Neuronal stem cell (in vitro differentiated cells): ENCODE data around the gene BCKDK.

Source experiments
- DNase-seq: peaks from one replicate; pipeline ENCODE4 v3.0.0-alpha.2; 2013; ENCODE audit warnings: low spot score
- H2AFZ ChIP-seq: one replicate; pipeline ENCODE4 v1.6.1; 2013; ENCODE audit warnings: mild to moderate bottlenecking, low read length, inconsistent platforms
- H2AK5ac ChIP-seq: 2 replicates; pipeline ENCODE4 v1.6.1; 2013; ENCODE audit warnings: low read depth, mild to moderate bottlenecking, inconsistent platforms, low read length, moderate library complexity, mixed read lengths
- H2BK120ac ChIP-seq: 2 replicates; pipeline ENCODE4 v1.6.1; 2013; ENCODE audit warnings: low read depth, mild to moderate bottlenecking, inconsistent platforms, low read length, moderate library complexity, mixed read lengths
- H2BK12ac ChIP-seq: one replicate; pipeline ENCODE4 v1.6.1; 2013; ENCODE audit warnings: low read length, inconsistent platforms
- H2BK15ac ChIP-seq: 2 replicates; pipeline ENCODE4 v1.6.1; 2013; ENCODE audit warnings: mild to moderate bottlenecking, low read length, inconsistent platforms, mixed read lengths
- H2BK5ac ChIP-seq: one replicate; pipeline ENCODE4 v1.6.1; 2013; ENCODE audit warnings: inconsistent platforms, mild to moderate bottlenecking, low read length, moderate library complexity
- H3K14ac ChIP-seq: one replicate; pipeline ENCODE4 v1.6.1; 2013; ENCODE audit warnings: low read length, inconsistent platforms
- H3K18ac ChIP-seq: 2 replicates; pipeline ENCODE4 v1.6.1; 2013; ENCODE audit warnings: low read length, inconsistent platforms
- H3K23ac ChIP-seq: 2 replicates; pipeline ENCODE4 v1.6.1; 2013; ENCODE audit warnings: low read depth, mild to moderate bottlenecking, mixed read lengths, low read length, inconsistent platforms; ENCODE audit not compliant: poor library complexity
- H3K27ac ChIP-seq: replicated peaks from 3 replicates; pipeline ENCODE4 v1.5.1; 2013; ENCODE audit warnings: low read length, inconsistent platforms
- H3K27me3 ChIP-seq, 3 experiments: 2 replicates each; pipeline ENCODE4 v1.6.1; 2013; ENCODE audit warnings: low read length in 3 of 3, mild to moderate bottlenecking in 2 of 3, inconsistent platforms in 1 of 3, low read depth in 1 of 3, mixed read lengths in 1 of 3, moderate library complexity in 1 of 3; ENCODE audit not compliant: control insufficient read depth in 3 of 3, insufficient read depth in 3 of 3
- H3K36me3 ChIP-seq, 2 donors: replicated peaks in 1 of 2; 2 replicates each; pipeline ENCODE4 v1.6.1; 2013; ENCODE audit warnings: low read length in 2 of 2; ENCODE audit not compliant: control insufficient read depth in 2 of 2, insufficient read depth in 2 of 2
- H3K4ac ChIP-seq: 2 replicates; pipeline ENCODE4 v1.6.1; 2013; ENCODE audit warnings: inconsistent platforms, mild to moderate bottlenecking, low read length, moderate library complexity
- H3K4me1 ChIP-seq, 2 donors: 1 replicate in 1 of 2; 2 replicates in 1 of 2; pipeline ENCODE4 v1.6.1; 2013; ENCODE audit warnings: low read length in 2 of 2, low read depth in 1 of 2; ENCODE audit not compliant: control insufficient read depth in 2 of 2, insufficient read depth in 1 of 2
- H3K4me2 ChIP-seq: one replicate; pipeline ENCODE4 v1.6.1; 2013; ENCODE audit warnings: mild to moderate bottlenecking, low read length, inconsistent platforms; ENCODE audit not compliant: insufficient read depth, poor library complexity, severe bottlenecking
- H3K4me3 ChIP-seq, 2 donors: 2 replicates each; pipeline ENCODE4 v1.5.1; 2013; ENCODE audit warnings: low read length in 2 of 2, mild to moderate bottlenecking in 2 of 2, inconsistent platforms in 1 of 2, moderate library complexity in 1 of 2
- H3K79me1 ChIP-seq: one replicate; pipeline ENCODE4 v1.6.1; 2013; ENCODE audit warnings: low read depth, mild to moderate bottlenecking, inconsistent platforms, low read length, moderate library complexity
- H3K9ac ChIP-seq: one replicate; pipeline ENCODE4 v1.6.1; 2013; ENCODE audit warnings: mild to moderate bottlenecking, low read depth, low read length, inconsistent platforms; ENCODE audit not compliant: poor library complexity
- H3K9me3 ChIP-seq, 2 donors: replicated peaks in 1 of 2; 2 replicates each; pipeline versions ENCODE3 to v1.6.1; 2013; ENCODE audit warnings: low read length in 2 of 2, mild to moderate bottlenecking in 2 of 2, inconsistent platforms in 1 of 2, low read depth in 1 of 2, mixed read lengths in 1 of 2, moderate library complexity in 1 of 2; ENCODE audit not compliant: control insufficient read depth in 2 of 2, insufficient read depth in 1 of 2
- H4K8ac ChIP-seq: one replicate; pipeline ENCODE4 v1.6.1; 2013; ENCODE audit warnings: low read depth, mild to moderate bottlenecking, inconsistent platforms, low read length, moderate library complexity
- H4K91ac ChIP-seq: one replicate; pipeline ENCODE4 v1.6.1; 2013; ENCODE audit warnings: low read length, low read depth, mild to moderate bottlenecking, inconsistent platforms; ENCODE audit not compliant: poor library complexity
- WGBS, 2 donors: extraction: QIAGEN DNeasy Blood & Tissue Kit; methylation state at CpG; one replicate each; pipeline ENCODE4 v1.1.7; 2013; ENCODE audit warnings: missing lambda C conversion rate in 2 of 2, mixed read lengths in 1 of 2; ENCODE audit not compliant: insufficient read length in 2 of 2, insufficient replicate concordance in 1 of 2; ENCODE audit errors: extremely low coverage in 2 of 2; 5-methylcytosine and 5-hydroxymethylcytosine counted together

The BCKDK gene

GRCh38 chr16:31117384-31118222 lies 9.4 kb downstream of the BCKDK start, which contains the start of gene KAT8:
KAT8 (plus strand) TSS chr16:31117664; CDS start chr16:31117682, 18 bp downstream.
- peaks cover 7% of the 10 kb centered on the region for H3K79me1 ChIP-seq
- H2BK12ac ChIP-seq = no peak within 1 kb of the TSS
- H3K14ac ChIP-seq = no peak within 1 kb of the TSS
- no peaks in the 10 kb centered on the region for H3K9me3 ChIP-seq
- H3K9ac ChIP-seq = peak within 1 kb of the TSS; percentile 81
- H2BK120ac ChIP-seq = no peak within 1 kb of the TSS
- peak within 1 kb of the TSS; percentile 70 to 91 for H3K4me3 ChIP-seq
- no peak within 1 kb of the TSS for H2AK5ac ChIP-seq
- no peak within 1 kb of the TSS for H2BK15ac ChIP-seq
- H3K18ac ChIP-seq = peak within 1 kb of the TSS; percentile 94
- peak within 1 kb of the TSS; percentile 88 for H2AFZ ChIP-seq
- no peak within 1 kb of the TSS for H4K91ac ChIP-seq
- no peak within 1 kb of the TSS for H3K4ac ChIP-seq
- H3K4me2 ChIP-seq = peak within 1 kb of the TSS; percentile 82
- H4K8ac ChIP-seq = no peak within 1 kb of the TSS
- peak within 1 kb of the TSS; percentile 81 for H3K27ac ChIP-seq
- H3K36me3 ChIP-seq = peaks cover 23 to 51% of the 10 kb centered on the region in 2 donors
- peaks cover 3 to 5% of the 10 kb centered on the region in 2 donors for H3K4me1 ChIP-seq
- H3K27me3 ChIP-seq = no peaks in the 10 kb centered on the region
- no peak within 1 kb of the TSS for H2BK5ac ChIP-seq
- WGBS, 2 donors = no CpG with 5 or more reads among the region's 68 CpGs
- peak within 1 kb of the TSS; percentile 96 for H3K23ac ChIP-seq
- DNase-seq = peak; percentile 95

GRCh38 chr16:31118223-31119155 lies 10.3 kb downstream of the BCKDK start:
- Histone ChIP-seq H3K23ac (no peak overlapping the region), H3K9ac (peak overlapping the region; percentile 64), H3K36me3 (peaks cover 23 to 49% of the 10 kb centered on the region in 2 donors), H3K4me1 (peaks cover 3 to 5% of the 10 kb centered on the region in 2 donors), H2BK12ac (no peak overlapping the region), H3K79me1 (peaks cover 7% of the 10 kb centered on the region), H2AFZ (peak overlapping the region; percentile 64), H3K27ac (no peak overlapping the region), H3K27me3 (no peaks in the 10 kb centered on the region), H2AK5ac (no peak overlapping the region), H3K14ac (no peak overlapping the region), H3K4me2 (peak overlapping the region; percentile 82), H3K18ac (no peak overlapping the region), H2BK5ac (no peak overlapping the region), H2BK15ac (no peak overlapping the region), H2BK120ac (no peak overlapping the region), H3K4me3 (peak overlapping the region; percentile 70 to 82), H4K91ac (no peak overlapping the region), H3K4ac (no peak overlapping the region), H3K9me3 (no peaks in the 10 kb centered on the region), H4K8ac (no peak overlapping the region)
- WGBS, 2 donors = no CpG with 5 or more reads among the region's 9 CpGs
- no peak for DNase-seq

GRCh38 chr16:31120129-31120528 lies 11.9 kb downstream of the BCKDK start:
- Histone ChIP-seq H3K18ac (no peak overlapping the region), H3K9me3 (no peaks in the 10 kb centered on the region), H3K9ac (no peak overlapping the region), H2BK120ac (no peak overlapping the region), H2AFZ (no peak overlapping the region), H3K79me1 (peaks cover 7% of the 10 kb centered on the region), H3K36me3 (peaks cover 22 to 59% of the 10 kb centered on the region in 2 donors), H3K4me3 (no peak overlapping the region), H2AK5ac (no peak overlapping the region), H3K27me3 (no peaks in the 10 kb centered on the region), H2BK5ac (no peak overlapping the region), H2BK12ac (no peak overlapping the region), H3K4me2 (no peak overlapping the region), H3K4ac (no peak overlapping the region), H4K91ac (no peak overlapping the region), H4K8ac (no peak overlapping the region), H3K4me1 (peaks cover 3 to 5% of the 10 kb centered on the region in 2 donors), H3K23ac (no peak overlapping the region), H3K14ac (no peak overlapping the region), H2BK15ac (no peak overlapping the region), H3K27ac (no peak overlapping the region)
- no CpG with 5 or more reads among the region's 16 CpGs for WGBS, 2 donors
- DNase-seq = no peak
